Stomach (tissue), 9 donors: Measurements from ENCODE around the gene TMEM271. TPM values are rescaled to one million over a fixed set of nuclear protein-coding genes. Genes with fewer than 3 reads are reported as not detected.

ENCODE experiments used
- DNase-seq, 2 donors: peaks; one replicate each; pipeline versions ENCODE4 v3.0.0 to v3.0.0-alpha.2; 2013 to 2019
- H3K27ac ChIP-seq, 5 donors: fragments of 200-600 bp in 4 of 5; sonication (generic) in 4 of 5; one replicate each; pipeline ENCODE4 v1.5.1; 2013 to 2019; ENCODE audit warnings: mild to moderate bottlenecking in 1 of 5, moderate library complexity in 1 of 5
- H3K27me3 ChIP-seq, 3 donors: fragments of 200-600 bp; sonication (generic); one replicate each; pipeline ENCODE4 v1.5.1; 2017 to 2019; ENCODE audit warnings: mixed run types in 1 of 3
- H3K36me3 ChIP-seq, 4 donors: fragments of 200-600 bp; sonication (generic); 1 replicate in 3 of 4; 2 replicates in 1 of 4; pipeline ENCODE4 v1.5.1; 2016 to 2019
- H3K4me1 ChIP-seq, 4 donors: fragments of 200-600 bp; sonication (generic); one replicate each; pipeline ENCODE4 v1.5.1; 2016 to 2019
- H3K4me3 ChIP-seq, 4 donors: fragments of 200-600 bp; sonication (generic) in 3 of 4; one replicate each; pipeline ENCODE4 v1.5.1; 2016 to 2019; ENCODE audit warnings: mild to moderate bottlenecking in 1 of 4
- H3K9me3 ChIP-seq, 4 donors: fragments of 200-600 bp; sonication (generic); one replicate each; pipeline ENCODE4 v1.5.1; 2016 to 2019
- EP300 ChIP-seq: sonication (generic); formaldehyde crosslinking; IDR thresholded peaks from one replicate; pipeline ENCODE4 v1.6.1; 2017; ENCODE audit warnings: antibody characterized with exemption
- POLR2A ChIP-seq, 4 donors: fragments of 450-650 bp; IDR thresholded peaks; one replicate each; pipeline ENCODE4 v1.6.1; 2016; ENCODE audit warnings: antibody characterized with exemption in 4 of 4, control low read depth in 2 of 4, mild to moderate bottlenecking in 1 of 4, moderate library complexity in 1 of 4
- POLR2AphosphoS5 ChIP-seq, 3 donors: sonication (generic); formaldehyde crosslinking; IDR thresholded peaks; one replicate each; pipeline ENCODE4 v1.6.1; 2016; ENCODE audit warnings: antibody characterized with exemption in 3 of 3
- WGBS, 5 donors: extraction: QIAGEN DNeasy Blood & Tissue Kit in 3 of 5; methylation state at CpG; one replicate each; pipeline versions ENCODE4 v1.1.5 to v1.1.7; 2013 to 2018; 5-methylcytosine and 5-hydroxymethylcytosine counted together
- intact Hi-C: fragments of 100-400 bp; cut with DNase I; formaldehyde crosslinking; loops from one replicate; pipeline ENCODE4 v1.15.1; 2023; ENCODE audit warnings: low total_unique reads
- polyA plus RNA-seq, 3 donors: library from polyadenylated mRNA; stranded (reverse); fragments of 200-250 nt; gene quantifications; one replicate each; pipeline ENCODE4 v1.2.3, GENCODE V29; 2013
- total RNA-seq, 5 donors: library from RNA; depleted of rRNA; stranded (reverse); fragments of >200 nt; gene quantifications; one replicate each; pipeline versions ENCODE4 v1.1.0 to v1.2.3, GENCODE V29; 2014 to 2016
- TF ChIP-seq, protein P1 (sequence below), 7 experiments: fragments of 450-650 bp in 4 of 7; fragments of 200-600 bp in 3 of 7; sonication (generic) in 3 of 7; IDR thresholded peaks; one replicate each; pipeline ENCODE4 v1.5.1; 2016 to 2019; ENCODE audit warnings: antibody characterized with exemption in 7 of 7, control low read depth in 2 of 7, mild to moderate bottlenecking in 1 of 7
- donor health status: healthy with polysubstance abuse.
- donor health status: Bipolar disorder and iron deficiency.
- donor health status: healthy.

The TMEM271 gene
- total and polyA plus RNA-seq, 8 donors = 0.03 TPM; not detected in 7

DNA sequence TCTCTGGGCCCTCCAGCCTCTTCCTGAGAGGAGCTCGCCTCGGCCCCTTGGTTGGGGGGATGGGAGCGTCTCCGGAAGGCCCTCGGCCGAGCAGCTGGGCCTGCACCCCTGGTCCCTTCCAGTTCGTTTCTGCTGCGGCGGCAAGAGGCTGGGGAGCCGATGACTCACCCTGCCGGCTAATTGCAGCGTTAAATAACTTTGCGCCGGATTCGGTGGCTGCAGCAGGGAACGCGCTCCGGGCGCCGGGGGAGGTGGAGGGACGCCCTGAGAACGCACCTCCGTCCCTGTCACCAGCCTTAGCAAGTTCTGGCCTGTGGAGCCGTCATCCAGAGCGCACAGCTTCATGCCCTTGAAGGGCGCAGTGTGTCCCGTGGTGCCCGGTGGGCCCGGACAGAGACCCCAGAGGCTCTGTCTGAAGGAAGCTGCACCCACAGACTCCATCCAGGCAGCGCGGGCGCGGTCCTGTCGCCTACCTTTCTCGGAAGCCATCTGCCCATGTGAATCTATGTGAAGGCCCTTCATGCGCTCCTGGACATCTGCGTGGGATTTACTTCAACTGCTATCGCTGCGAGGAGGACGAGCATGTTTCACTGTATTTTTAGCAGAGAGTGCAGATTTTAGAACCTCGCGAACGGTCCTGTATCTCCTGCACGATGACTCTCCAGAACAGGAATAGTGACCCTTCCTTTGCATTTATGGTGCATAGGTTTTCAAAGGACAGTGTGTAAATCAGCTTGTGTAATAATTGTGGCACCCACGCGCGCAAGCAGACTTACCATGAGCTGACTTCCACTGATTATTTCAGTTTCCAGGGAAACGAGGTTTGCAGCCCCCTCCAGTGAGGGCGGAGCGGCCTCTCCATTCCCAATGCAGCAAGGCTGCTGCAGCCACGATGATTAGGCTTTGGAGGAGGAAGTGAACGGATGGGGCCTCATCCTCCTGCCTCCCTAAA, 1.7 kb upstream of the TMEM271 start:
- WGBS, 5 donors = 3 to 5% (median 5%) methylated on average over 27 to 52 of the region's 52 CpGs
- peak in 1 of 2 donors; percentile 48 for DNase-seq
- H3K4me3 ChIP-seq = no peak overlapping the region

DNA sequence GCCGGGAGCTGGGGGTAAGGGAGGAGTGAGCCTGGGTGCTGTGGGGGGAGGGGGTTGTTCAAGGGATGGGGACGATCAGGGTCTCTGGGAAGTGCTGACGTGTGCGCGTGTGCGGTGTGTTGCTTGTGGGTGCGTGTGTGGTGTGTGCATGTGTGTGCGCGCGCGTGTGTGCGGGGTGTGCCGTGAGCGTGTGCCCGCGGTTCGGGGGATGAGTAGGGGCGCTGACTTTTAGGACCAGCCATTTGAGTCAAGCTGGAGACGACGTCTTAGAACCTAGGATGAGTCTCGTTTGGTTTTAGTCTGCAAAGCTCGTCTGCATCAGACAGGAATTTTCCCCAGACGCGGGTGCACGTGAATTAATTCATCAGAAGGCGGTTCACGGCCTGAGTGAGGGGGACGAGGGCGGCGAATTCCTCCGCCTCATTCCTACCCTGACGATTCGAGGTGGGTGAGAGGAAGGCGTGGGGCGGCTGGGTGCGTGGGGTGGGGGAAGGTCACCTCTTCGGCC, 950 bp upstream of the TMEM271 start:
- TF ChIP-seq POLR2A (IDR thresholded peaks at IDR 0.05) = no peak
- TF ChIP-seq, protein P1, sequence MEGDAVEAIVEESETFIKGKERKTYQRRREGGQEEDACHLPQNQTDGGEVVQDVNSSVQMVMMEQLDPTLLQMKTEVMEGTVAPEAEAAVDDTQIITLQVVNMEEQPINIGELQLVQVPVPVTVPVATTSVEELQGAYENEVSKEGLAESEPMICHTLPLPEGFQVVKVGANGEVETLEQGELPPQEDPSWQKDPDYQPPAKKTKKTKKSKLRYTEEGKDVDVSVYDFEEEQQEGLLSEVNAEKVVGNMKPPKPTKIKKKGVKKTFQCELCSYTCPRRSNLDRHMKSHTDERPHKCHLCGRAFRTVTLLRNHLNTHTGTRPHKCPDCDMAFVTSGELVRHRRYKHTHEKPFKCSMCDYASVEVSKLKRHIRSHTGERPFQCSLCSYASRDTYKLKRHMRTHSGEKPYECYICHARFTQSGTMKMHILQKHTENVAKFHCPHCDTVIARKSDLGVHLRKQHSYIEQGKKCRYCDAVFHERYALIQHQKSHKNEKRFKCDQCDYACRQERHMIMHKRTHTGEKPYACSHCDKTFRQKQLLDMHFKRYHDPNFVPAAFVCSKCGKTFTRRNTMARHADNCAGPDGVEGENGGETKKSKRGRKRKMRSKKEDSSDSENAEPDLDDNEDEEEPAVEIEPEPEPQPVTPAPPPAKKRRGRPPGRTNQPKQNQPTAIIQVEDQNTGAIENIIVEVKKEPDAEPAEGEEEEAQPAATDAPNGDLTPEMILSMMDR (IDR thresholded peaks at IDR 0.05) = no peak
- TF ChIP-seq EP300 = no peak
- 2 to 4% (median 3%) methylated on average over 32 to 37 of the region's 37 CpGs for WGBS, 5 donors

More for the DNA sequence above, 1.7 kb upstream of the TMEM271 start:
- TF ChIP-seq POLR2A (IDR thresholded peaks at IDR 0.05) = no peak
- TF ChIP-seq EP300 = no peak
- TF ChIP-seq, protein P1 (IDR thresholded peaks at IDR 0.05) = no peak
- TF ChIP-seq POLR2AphosphoS5 (IDR thresholded peaks at IDR 0.05) = no peak
- Histone ChIP-seq H3K9me3 (peaks cover 0 to 10% (median 1%) of the 10 kb centered on the region in 4 donors), H3K27me3 (peaks cover 36 to 92% (median 67%) of the 10 kb centered on the region in 3 donors), H3K27ac (no peak overlapping the region), H3K4me1 (peaks cover 0 to 32% (median 16%) of the 10 kb centered on the region in 4 donors), H3K36me3 (no peaks in the 10 kb centered on the region)
- intact Hi-C loops = no loop called here

DNA sequence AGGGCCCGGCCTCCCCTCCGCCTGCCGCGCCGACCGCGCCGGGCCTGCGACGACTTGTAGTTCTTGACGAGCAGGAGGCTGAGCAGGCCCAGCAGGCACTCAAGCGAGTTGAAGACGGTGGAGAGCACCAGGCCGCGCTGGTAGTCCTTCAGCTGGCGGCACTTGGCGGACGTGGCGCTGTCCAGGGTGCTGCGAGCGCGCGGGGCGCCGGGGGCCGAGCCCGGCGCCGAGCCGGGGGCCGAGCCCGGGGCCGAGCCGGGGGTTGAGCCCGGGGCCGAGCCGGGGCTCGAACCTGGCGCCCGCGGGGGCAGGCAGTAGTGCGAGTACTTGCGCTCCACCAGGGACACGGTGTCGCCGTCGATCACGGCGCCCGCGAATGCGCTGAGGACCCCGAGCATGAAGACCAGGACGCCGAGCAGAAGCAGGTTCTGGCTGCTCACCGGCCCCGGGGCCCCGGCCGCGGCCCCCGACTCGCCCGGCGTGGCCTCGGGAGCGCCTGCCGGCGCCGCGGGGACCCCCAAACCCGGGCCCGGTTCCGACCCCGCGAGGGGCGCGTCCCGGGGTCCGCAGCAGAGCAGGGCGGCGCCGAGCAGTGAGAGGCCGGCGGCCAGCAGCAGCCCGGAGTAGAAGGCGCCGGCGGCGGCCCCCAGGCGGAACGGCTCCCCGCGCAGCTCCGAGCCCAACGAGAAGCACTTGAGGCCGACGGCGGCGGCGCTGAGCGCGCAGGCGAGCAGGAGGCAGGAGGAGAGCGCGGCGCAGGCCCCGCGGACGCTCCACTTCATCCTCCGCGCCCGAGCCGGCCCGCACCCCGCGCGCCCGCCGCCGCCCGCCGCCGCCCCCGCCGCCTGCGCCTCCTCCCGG, 584 bp downstream of the TMEM271 start:
- Histone ChIP-seq H3K27ac (no peak overlapping the region), H3K27me3 (peaks cover 36 to 98% (median 77%) of the 10 kb centered on the region in 3 donors), H3K9me3 (no peaks in the 10 kb centered on the region), H3K36me3 (no peaks in the 10 kb centered on the region), H3K4me1 (peaks cover 0 to 32% (median 16%) of the 10 kb centered on the region in 4 donors), H3K4me3 (peak overlapping the region in 2 of 4 donors; percentile 14 to 33)
- 0 to 5% (median 4%) methylated on average over 2 to 127 of the region's 127 CpGs; no CpG with 5 or more reads in 1 of the 5 donors for WGBS, 5 donors
- intact Hi-C loops = no loop called here
- TF ChIP-seq POLR2AphosphoS5 (IDR thresholded peaks at IDR 0.05) (no peak), EP300 (no peak), POLR2A (IDR thresholded peaks at IDR 0.05) (no peak)
- TF ChIP-seq, protein P1 (IDR thresholded peaks at IDR 0.05) = no peak
- DNase-seq = peak in 1 of 2 donors; percentile 87

More for the DNA sequence above, 950 bp upstream of the TMEM271 start:
- no peak overlapping the region for H3K27ac ChIP-seq
- peaks cover 0 to 32% (median 16%) of the 10 kb centered on the region in 4 donors for H3K4me1 ChIP-seq
- no peak for DNase-seq
- intact Hi-C loops = no loop called here
- peaks cover 36 to 94% (median 74%) of the 10 kb centered on the region in 3 donors for H3K27me3 ChIP-seq
- H3K36me3 ChIP-seq = no peaks in the 10 kb centered on the region
- H3K9me3 ChIP-seq = peaks cover 0 to 7% (median 0%) of the 10 kb centered on the region in 4 donors
- H3K4me3 ChIP-seq = no peak overlapping the region
